Transverse colon (tissue), 4 donors: Measurements from ENCODE around the gene TUSC1. TPM values are rescaled to one million over a fixed set of nuclear protein-coding genes. Genes with fewer than 3 reads are reported as not detected.
"Not testable (repeated sequence)": the region's sequence is repeated elsewhere in the genome, so short reads cannot be mapped to it uniquely, and the experiment has no call there.

Experiments
- DNase-seq: peaks from one replicate; pipeline ENCODE4 v3.0.0-alpha.2; 2019
- H3K27ac ChIP-seq, 4 donors: fragments of 200-600 bp; sonication (generic); 2 replicates each; pipeline ENCODE4 v1.5.1; 2016 to 2018; ENCODE audit warnings: inconsistent platforms in 4 of 4
- H3K27me3 ChIP-seq: fragments of 200-600 bp; sonication (generic); 2 replicates; pipeline ENCODE4 v1.5.1; 2017; ENCODE audit warnings: inconsistent platforms
- H3K36me3 ChIP-seq, 4 donors: fragments of 200-600 bp; sonication (generic); 2 replicates each; pipeline ENCODE4 v1.5.1; 2017 to 2019; ENCODE audit warnings: inconsistent platforms in 4 of 4
- H3K4me1 ChIP-seq, 4 donors: fragments of 200-600 bp; sonication (generic); 2 replicates each; pipeline ENCODE4 v1.5.1; 2017 to 2020; ENCODE audit warnings: inconsistent platforms in 4 of 4
- H3K4me3 ChIP-seq, 4 donors: fragments of 200-600 bp; sonication (generic); 1 replicate in 1 of 4; 2 replicates in 3 of 4; pipeline versions ENCODE4 v1.5.1 to v1.6.1; 2017 to 2019; ENCODE audit warnings: inconsistent platforms in 4 of 4
- H3K9me3 ChIP-seq, 2 donors: fragments of 200-600 bp; sonication (generic); 2 replicates each; pipeline ENCODE4 v1.5.1; 2017 to 2019; ENCODE audit warnings: inconsistent platforms in 2 of 2
- CTCF ChIP-seq, 5 experiments: fragments of 200-600 bp in 3 of 5; fragments of 450-650 bp in 2 of 5; sonication (generic) in 3 of 5; IDR thresholded peaks; 1 replicate in 2 of 5; 2 replicates in 3 of 5; pipeline ENCODE4 v1.5.1; 2016 to 2017; ENCODE audit warnings: antibody characterized with exemption in 5 of 5, inconsistent platforms in 3 of 5, mild to moderate bottlenecking in 2 of 5, moderate library complexity in 1 of 5
- EP300 ChIP-seq: sonication (generic); formaldehyde crosslinking; IDR thresholded peaks from one replicate; pipeline ENCODE4 v1.6.1; 2017; ENCODE audit warnings: antibody characterized with exemption, low read depth
- POLR2A ChIP-seq: fragments of 450-650 bp; IDR thresholded peaks from one replicate; pipeline ENCODE4 v1.6.1; 2016; ENCODE audit warnings: antibody characterized with exemption, mild to moderate bottlenecking, moderate library complexity
- POLR2AphosphoS5 ChIP-seq, 3 donors: sonication (generic); formaldehyde crosslinking; IDR thresholded peaks; one replicate each; pipeline ENCODE4 v1.6.1; 2016; ENCODE audit warnings: antibody characterized with exemption in 3 of 3
- WGBS, 2 donors: methylation state at CpG; one replicate each; pipeline ENCODE4 v1.1.5; 2018; ENCODE audit warnings: low coverage in 1 of 2; 5-methylcytosine and 5-hydroxymethylcytosine counted together
- in situ Hi-C, 4 donors: fragments of 200-750 bp; cut with MboI; loops; one replicate each; pipeline versions ENCODE4 v1.15.0 to v1.15.1; 2017; ENCODE audit warnings: low sequenced_read_pairs in 3 of 4, low pct_ligation_motif_present in 1 of 4, low pct_unique_long_range_greater_than_20kb in 1 of 4
- intact Hi-C: fragments of 100-400 bp; cut with DNase I; formaldehyde crosslinking; loops from one replicate; pipeline ENCODE4 v1.15.1; 2023; ENCODE audit warnings: low total_unique reads
- total RNA-seq, 4 donors: library from RNA; depleted of rRNA; stranded (reverse); fragments of >200 nt; gene quantifications; one replicate each; pipeline ENCODE4 v1.1.0, GENCODE V29; 2016

TUSC1 gene
- total RNA-seq, 4 donors from 2014 or later: 13.5 to 24.7 (median 17.5) TPM

GRCh38 chr9:25678846-25679360, 659 bp upstream of the TUSC1 start:
- 48 to 75% methylated on average over 1 to 4 of the region's 4 CpGs for WGBS, 2 donors

DNA sequence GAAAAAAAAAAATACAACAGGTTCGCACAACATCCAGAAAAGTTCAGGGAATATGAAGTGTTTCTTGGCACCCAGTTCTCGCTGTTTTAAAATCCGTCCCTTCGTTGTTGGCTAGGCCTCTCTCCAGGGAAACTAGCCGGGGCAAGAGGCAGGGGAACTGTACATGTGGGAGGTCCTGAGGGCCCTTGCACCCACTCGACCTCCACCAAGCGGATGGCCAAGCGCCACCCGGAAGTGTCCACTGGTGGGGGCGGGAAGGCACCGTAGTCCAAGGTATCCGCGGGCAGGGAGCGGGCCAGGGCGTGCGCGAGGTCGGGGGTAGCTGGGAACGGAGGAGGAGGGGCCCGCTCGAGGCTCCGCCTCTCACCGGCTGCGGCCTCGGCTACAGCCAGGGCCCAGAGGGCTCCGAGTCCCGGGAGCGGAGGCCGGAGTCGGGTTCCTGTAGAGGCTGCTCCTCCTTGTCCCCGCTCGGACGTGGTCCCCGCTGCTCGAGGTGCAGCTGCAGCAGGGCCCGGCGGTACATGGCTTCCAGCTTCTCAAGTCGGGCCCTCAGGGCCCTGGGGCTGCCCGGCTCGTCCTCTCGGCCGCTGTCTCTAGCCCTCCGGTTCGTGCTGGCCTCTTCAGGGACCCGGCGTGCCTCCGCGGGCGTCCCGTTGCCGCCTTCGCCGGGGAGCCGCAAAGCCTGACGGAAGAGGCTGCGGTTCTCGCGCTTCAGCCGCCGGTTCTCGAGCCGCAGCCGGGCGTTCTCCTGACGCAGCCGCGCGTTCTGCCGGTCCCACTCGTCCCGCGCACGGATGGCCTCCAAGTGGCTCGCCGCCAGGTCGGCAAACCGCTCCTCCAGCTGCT, 720 bp downstream of the TUSC1 start:
- TF ChIP-seq POLR2AphosphoS5 (IDR thresholded peaks at IDR 0.05): peak; percentile 64 to 80 (median 77)
- peak; percentile 86 for TF ChIP-seq POLR2A
- TF ChIP-seq EP300: no peak
- TF ChIP-seq CTCF (IDR thresholded peaks at IDR 0.05): no peak

More at GRCh38 chr9:25678846-25679360, 659 bp upstream of the TUSC1 start:
- no peak for DNase-seq
- no peaks in the 10 kb centered on the region for H3K9me3 ChIP-seq
- no peaks in the 10 kb centered on the region for H3K27me3 ChIP-seq
- intact Hi-C loops: loop anchor here (5.0 kb wide), 1 partner anchor 1213 kb away; the partner anchor contains the start of gene CAAP1
- H3K36me3 ChIP-seq: no peaks in the 10 kb centered on the region
- peak overlapping the region in 3 of 4 donors; percentile 83 to 97 (median 93) for H3K4me3 ChIP-seq
- H3K4me1 ChIP-seq: peaks cover 0 to 19% (median 9%) of the 10 kb centered on the region in 4 donors
- H3K27ac ChIP-seq: peak overlapping the region; percentile 97 to 100 (median 100)
- TF ChIP-seq POLR2AphosphoS5 (IDR thresholded peaks at IDR 0.05) (no peak), EP300 (no peak), POLR2A (no peak), CTCF (IDR thresholded peaks at IDR 0.05) (no peak)
- in situ Hi-C loops: no loop called here

DNA sequence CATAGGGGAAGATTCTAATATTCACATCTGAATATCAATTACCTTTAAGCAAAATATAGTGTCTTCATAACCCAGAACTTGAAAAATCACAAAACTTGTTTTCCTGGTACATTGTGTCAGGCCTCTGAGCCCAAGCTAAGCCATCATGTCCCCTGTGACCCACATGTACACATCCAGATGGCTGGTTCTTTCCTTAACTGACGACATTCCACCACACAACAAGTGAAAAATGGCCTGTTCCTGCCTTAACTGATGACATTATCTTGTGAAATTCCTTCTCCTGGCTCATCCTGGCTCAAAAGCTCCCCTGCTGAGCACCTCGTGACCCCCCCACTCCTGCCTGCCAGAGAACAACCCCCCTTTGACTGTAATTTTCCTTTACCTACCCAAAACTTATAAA, 2.4 kb downstream of the TUSC1 start:
- H3K36me3 ChIP-seq, in situ Hi-C loops, H3K27ac ChIP-seq, H3K9me3 ChIP-seq, H3K27me3 ChIP-seq, H3K4me3 ChIP-seq, DNase-seq: not testable (repeated sequence)
- 88% methylated on average over 2 of the region's 2 CpGs; no CpG with 5 or more reads in 1 of the 2 donors for WGBS, 2 donors
- intact Hi-C loops: loop anchor here (5.0 kb wide), 1 partner anchor 1216 kb away; the partner anchor contains the start of gene CAAP1
- H3K4me1 ChIP-seq: peaks cover 0 to 19% (median 9%) of the 10 kb centered on the region in 4 donors

More for the DNA sequence above, 720 bp downstream of the TUSC1 start:
- no peaks in the 10 kb centered on the region for H3K9me3 ChIP-seq
- WGBS, 2 donors: 14 to 30% methylated on average over 4 to 30 of the region's 77 CpGs
- in situ Hi-C loops (no loop called here), intact Hi-C loops (loop anchor here (5.0 kb wide), 1 partner anchor 1215 kb away; the partner anchor contains the start of gene CAAP1)
- no peaks in the 10 kb centered on the region for H3K27me3 ChIP-seq
- peak overlapping the region; percentile 62 to 97 (median 88) for H3K4me3 ChIP-seq
- peak; percentile 90 for DNase-seq
- peaks cover 0 to 19% (median 9%) of the 10 kb centered on the region in 4 donors for H3K4me1 ChIP-seq
- peak overlapping the region; percentile 97 to 100 (median 100) for H3K27ac ChIP-seq
- H3K36me3 ChIP-seq: no peaks in the 10 kb centered on the region

DNA sequence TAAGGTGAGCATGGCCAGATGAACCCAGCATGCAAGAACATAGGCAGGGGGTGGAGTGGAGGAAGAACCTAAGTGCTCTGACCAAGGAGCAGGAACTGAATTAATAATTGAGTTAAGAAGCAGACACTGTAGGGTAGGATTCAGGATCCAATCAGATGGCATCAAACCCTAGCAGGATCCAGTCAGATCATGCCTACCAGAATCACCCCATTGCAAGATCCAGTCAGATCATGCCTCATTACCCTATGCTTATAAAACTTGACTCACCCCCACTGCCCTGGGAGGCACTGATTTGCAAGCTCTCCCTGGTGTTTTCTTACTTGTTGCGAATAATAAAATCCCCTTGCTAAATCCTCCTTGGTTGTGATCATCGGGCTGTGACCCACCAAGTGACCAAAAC, 19.7 kb downstream of the TUSC1 start:
- Histone ChIP-seq H3K27ac (no peak overlapping the region), H3K9me3 (no peaks in the 10 kb centered on the region), H3K4me3 (no peak overlapping the region), H3K4me1 (no peaks in the 10 kb centered on the region), H3K27me3 (no peaks in the 10 kb centered on the region), H3K36me3 (no peaks in the 10 kb centered on the region)
- intact Hi-C loops: no loop called here
- DNase-seq: no peak
- WGBS, 2 donors: 83 to 100% methylated on average over 1 to 2 of the region's 2 CpGs
- in situ Hi-C loops: no loop called here
- no peak for TF ChIP-seq POLR2A
- TF ChIP-seq CTCF (IDR thresholded peaks at IDR 0.05): no peak
- no peak for TF ChIP-seq EP300
- no peak for TF ChIP-seq POLR2AphosphoS5 (IDR thresholded peaks at IDR 0.05)
